ENCODE measurements around the gene SIRPA.

The SIRPA gene

GRCh38 chr20:1894951-1895673, at the start of gene SIRPA:
Gene SIRPA (plus strand): TSS chr20:1895407. CDS start chr20:1895448, 41 bp downstream.
- H3K27me3 Mint-ChIP-seq = peaks cover 58% of the 10 kb centered on the region
- peaks cover 9% of the 10 kb centered on the region for H3K4me1 Mint-ChIP-seq
- DNase-seq (no peak), ATAC-seq (peak; percentile 42)
- peak within 1 kb of the TSS; percentile 67 for H3K4me3 Mint-ChIP-seq
- H3K27ac Mint-ChIP-seq = no peak within 1 kb of the TSS
- no peaks in the 10 kb centered on the region for H3K9me3 Mint-ChIP-seq
- no peaks in the 10 kb centered on the region for H3K36me3 Mint-ChIP-seq (ENCODE audit: low read depth)

DNA sequence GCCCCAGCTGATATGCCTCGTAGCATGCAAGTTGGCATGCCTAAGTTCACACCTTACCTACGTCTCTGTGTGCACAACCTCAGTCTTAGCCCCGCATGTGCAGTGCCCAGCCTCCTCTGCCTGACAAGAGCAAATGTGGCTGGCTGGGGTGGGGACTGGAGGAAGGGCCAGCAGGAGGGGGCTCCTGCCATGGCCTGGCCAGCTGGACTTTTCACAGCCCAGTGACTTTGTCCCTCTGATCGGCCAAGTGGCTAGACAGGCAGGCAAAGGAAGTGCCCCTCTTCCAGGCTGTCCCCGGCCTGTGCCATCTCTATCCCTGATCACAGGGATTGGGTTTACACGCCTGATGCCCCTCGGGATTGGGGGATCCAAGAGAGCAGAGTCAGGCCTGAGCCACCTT, 49.5 kb upstream of the SIRPA start:
- no peak for DNase-seq
- no peaks in the 10 kb centered on the region for H3K36me3 Mint-ChIP-seq (ENCODE audit: low read depth)
- no peak overlapping the region for H3K27ac Mint-ChIP-seq
- H3K27me3 Mint-ChIP-seq = peaks cover 7% of the 10 kb centered on the region
- H3K4me3 Mint-ChIP-seq = no peak overlapping the region
- H3K4me1 Mint-ChIP-seq = peaks cover 31% of the 10 kb centered on the region
- peaks cover 5% of the 10 kb centered on the region for H3K9me3 Mint-ChIP-seq
- no peak for ATAC-seq

DNA sequence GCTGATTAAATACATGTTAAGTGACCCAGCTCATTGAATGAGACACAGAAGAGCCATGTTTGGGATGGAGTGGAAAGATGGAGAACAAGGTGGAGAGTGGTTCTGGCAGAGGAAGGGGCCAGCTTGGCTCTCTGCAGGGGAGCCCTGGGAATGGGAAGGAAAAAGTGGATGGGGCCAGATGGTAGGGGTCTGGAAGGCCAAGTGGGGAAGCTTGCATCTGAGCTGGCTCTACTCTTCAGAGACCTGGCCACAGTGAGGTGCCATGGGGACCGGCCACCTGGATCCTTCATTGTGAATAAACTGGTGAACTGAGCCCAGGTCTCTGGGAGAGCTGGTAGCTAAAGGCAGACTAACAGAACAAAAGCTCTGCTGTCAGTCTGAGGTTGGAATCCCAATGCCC, 48.9 kb upstream of the SIRPA start:
- no peaks in the 10 kb centered on the region for H3K36me3 Mint-ChIP-seq (ENCODE audit: low read depth)
- H3K4me3 Mint-ChIP-seq = no peak overlapping the region
- DNase-seq = no peak
- H3K27ac Mint-ChIP-seq = no peak overlapping the region
- peaks cover 7% of the 10 kb centered on the region for H3K27me3 Mint-ChIP-seq
- H3K9me3 Mint-ChIP-seq = peaks cover 5% of the 10 kb centered on the region
- ATAC-seq = no peak
- peaks cover 37% of the 10 kb centered on the region for H3K4me1 Mint-ChIP-seq

DNA sequence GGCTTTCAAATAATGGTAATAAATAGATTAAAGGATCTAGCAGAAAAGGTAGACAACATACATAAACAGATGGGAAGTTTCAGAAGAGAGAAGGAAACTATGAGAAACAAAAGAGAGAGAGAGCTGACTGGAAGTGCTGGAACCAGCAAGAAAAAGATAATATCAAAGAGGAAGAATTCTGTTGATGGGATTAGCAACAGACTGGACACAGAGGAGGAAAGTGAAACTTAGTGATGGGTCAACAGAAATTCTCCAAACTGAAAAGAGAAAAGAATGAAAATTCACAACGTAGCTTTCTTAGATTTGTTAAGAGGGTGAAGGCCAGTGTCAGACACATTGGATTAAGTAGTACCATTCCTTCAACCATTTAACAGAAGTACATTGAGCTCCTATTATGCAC, 48.3 kb upstream of the SIRPA start:
- H3K36me3 Mint-ChIP-seq (ENCODE audit: low read depth) = no peaks in the 10 kb centered on the region
- DNase-seq (no peak), ATAC-seq (no peak)
- H3K27ac Mint-ChIP-seq = no peak overlapping the region
- H3K4me1 Mint-ChIP-seq = peaks cover 37% of the 10 kb centered on the region
- H3K9me3 Mint-ChIP-seq = peaks cover 5% of the 10 kb centered on the region
- H3K4me3 Mint-ChIP-seq = no peak overlapping the region
- peaks cover 7% of the 10 kb centered on the region for H3K27me3 Mint-ChIP-seq

GRCh38 chr20:1847780-1848179, 47.4 kb upstream of the SIRPA start:
- DNase-seq (no peak), ATAC-seq (no peak)
- Mint-ChIP-seq H3K36me3 (ENCODE audit: low read depth) (no peaks in the 10 kb centered on the region), H3K4me1 (peaks cover 37% of the 10 kb centered on the region), H3K27ac (peak overlapping the region; percentile 4), H3K9me3 (peaks cover 5% of the 10 kb centered on the region), H3K4me3 (no peak overlapping the region), H3K27me3 (peaks cover 4% of the 10 kb centered on the region)

GRCh38 chr20:1848373-1848772, 46.8 kb upstream of the SIRPA start:
- Mint-ChIP-seq H3K27ac (no peak overlapping the region), H3K4me3 (no peak overlapping the region), H3K4me1 (peaks cover 37% of the 10 kb centered on the region), H3K27me3 (peaks cover 4% of the 10 kb centered on the region), H3K9me3 (peaks cover 5% of the 10 kb centered on the region), H3K36me3 (ENCODE audit: low read depth) (no peaks in the 10 kb centered on the region)
- no peak for ATAC-seq
- DNase-seq = no peak

DNA sequence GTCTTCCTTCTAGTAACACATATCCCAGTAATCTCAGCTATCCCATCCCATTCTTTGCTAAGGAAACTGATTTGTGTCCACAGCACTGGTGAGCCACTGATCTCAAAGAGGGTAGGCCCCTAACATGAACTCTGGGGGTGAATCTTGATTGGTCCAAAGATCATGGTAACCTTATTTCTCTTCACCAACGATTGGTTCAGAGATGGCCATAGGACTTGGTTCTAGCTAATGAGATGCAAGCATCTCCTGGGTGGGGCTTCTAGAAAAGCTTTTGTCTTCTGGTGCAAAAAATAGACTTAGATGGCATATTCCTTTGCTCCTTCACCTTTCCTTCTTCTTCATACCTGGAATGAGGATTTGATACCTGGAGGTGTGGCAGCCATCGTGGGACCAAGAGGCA, 43.8 kb upstream of the SIRPA start:
- ATAC-seq = no peak
- DNase-seq = no peak
- peaks cover 5% of the 10 kb centered on the region for H3K9me3 Mint-ChIP-seq
- H3K4me3 Mint-ChIP-seq = no peak overlapping the region
- H3K27me3 Mint-ChIP-seq = peaks cover 2% of the 10 kb centered on the region
- no peak overlapping the region for H3K27ac Mint-ChIP-seq
- peaks cover 22% of the 10 kb centered on the region for H3K4me1 Mint-ChIP-seq
- H3K36me3 Mint-ChIP-seq (ENCODE audit: low read depth) = no peaks in the 10 kb centered on the region

DNA sequence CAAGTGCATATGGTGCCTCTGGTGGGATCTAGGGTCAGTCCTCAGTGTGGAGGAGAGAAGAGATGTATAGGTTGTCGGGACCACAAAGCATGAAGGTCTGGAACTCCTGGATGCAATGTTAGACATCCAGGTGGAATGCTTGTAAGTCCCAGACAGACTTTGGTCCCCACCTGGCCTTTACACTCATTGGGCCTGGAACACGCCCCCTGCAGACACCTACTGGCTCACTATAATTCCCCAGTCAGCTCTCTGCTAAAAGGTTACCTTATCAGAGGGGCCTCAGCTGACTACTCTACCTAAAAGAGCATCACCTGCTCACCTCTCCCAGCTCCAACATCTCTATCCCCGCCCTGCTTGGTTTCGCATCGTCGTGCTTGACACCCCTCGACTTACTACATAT, 41.7 kb upstream of the SIRPA start:
- DNase-seq (no peak), ATAC-seq (no peak)
- Mint-ChIP-seq H3K4me1 (peaks cover 16% of the 10 kb centered on the region), H3K27ac (no peak overlapping the region), H3K27me3 (no peaks in the 10 kb centered on the region), H3K4me3 (no peak overlapping the region), H3K36me3 (ENCODE audit: low read depth) (no peaks in the 10 kb centered on the region), H3K9me3 (no peaks in the 10 kb centered on the region)

- no peaks in the 10 kb centered on the region for H3K9me3 Mint-ChIP-seq
- H3K4me1 Mint-ChIP-seq = peaks cover 13% of the 10 kb centered on the region
- ATAC-seq (no peak), DNase-seq (no peak)
- no peak overlapping the region for H3K4me3 Mint-ChIP-seq
- no peaks in the 10 kb centered on the region for H3K36me3 Mint-ChIP-seq (ENCODE audit: low read depth)
- H3K27me3 Mint-ChIP-seq = no peaks in the 10 kb centered on the region
- H3K27ac Mint-ChIP-seq = no peak overlapping the region
Measured at GRCh38 chr20:1854246-1854645, 41.0 kb upstream of the SIRPA start.

DNA sequence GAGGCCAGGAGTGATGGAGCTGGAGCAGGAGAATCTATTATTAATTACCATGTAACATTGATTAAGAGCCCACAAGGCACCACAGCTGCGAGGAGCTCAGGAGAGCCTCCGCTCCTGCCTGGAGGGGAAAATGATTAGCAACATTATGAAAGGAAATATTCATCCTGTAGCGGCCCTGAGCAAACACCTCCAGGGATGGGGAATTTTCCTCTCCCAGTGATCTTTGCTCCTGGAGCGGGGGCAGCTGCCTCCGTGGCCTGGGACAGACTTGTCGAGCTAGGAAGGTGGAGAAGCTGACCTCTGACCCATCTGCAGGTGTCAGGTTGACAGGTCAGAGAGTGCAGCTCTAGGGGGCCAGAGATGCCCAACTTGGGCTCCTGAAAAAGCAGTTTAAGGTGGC, 40.1 kb upstream of the SIRPA start:
- peaks cover 11% of the 10 kb centered on the region for H3K4me1 Mint-ChIP-seq
- DNase-seq (no peak), ATAC-seq (no peak)
- H3K27ac Mint-ChIP-seq = no peak overlapping the region
- peaks cover 1% of the 10 kb centered on the region for H3K27me3 Mint-ChIP-seq
- H3K4me3 Mint-ChIP-seq = no peak overlapping the region
- no peaks in the 10 kb centered on the region for H3K9me3 Mint-ChIP-seq
- H3K36me3 Mint-ChIP-seq (ENCODE audit: low read depth) = no peaks in the 10 kb centered on the region

- no peak overlapping the region for H3K4me3 Mint-ChIP-seq
- peaks cover 1% of the 10 kb centered on the region for H3K27me3 Mint-ChIP-seq
- no peaks in the 10 kb centered on the region for H3K36me3 Mint-ChIP-seq (ENCODE audit: low read depth)
- ATAC-seq = no peak
- peaks cover 6% of the 10 kb centered on the region for H3K4me1 Mint-ChIP-seq
- DNase-seq = no peak
- no peaks in the 10 kb centered on the region for H3K9me3 Mint-ChIP-seq
- no peak overlapping the region for H3K27ac Mint-ChIP-seq
Measured at GRCh38 chr20:1855690-1856089, 39.5 kb upstream of the SIRPA start.

DNA sequence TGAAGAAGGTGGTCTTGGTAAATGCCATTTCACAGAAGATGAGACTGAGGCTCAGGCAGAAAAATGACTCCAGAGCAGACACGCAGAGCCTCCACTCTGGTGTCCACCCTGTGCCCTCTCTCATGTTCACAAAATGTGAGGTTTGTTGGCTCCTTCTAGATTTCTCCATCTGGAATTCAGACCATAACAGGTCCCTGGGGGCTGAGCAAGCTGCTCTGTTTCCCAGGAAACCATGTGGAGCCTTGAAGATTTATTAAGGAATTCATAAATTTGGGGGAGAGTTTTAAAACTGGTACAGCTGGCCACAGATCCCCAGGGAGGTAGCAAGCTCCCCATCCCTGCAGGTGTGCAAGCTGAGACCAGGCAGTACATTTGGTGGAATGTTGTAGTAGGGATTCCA, 38.8 kb upstream of the SIRPA start:
- Mint-ChIP-seq H3K4me3 (no peak overlapping the region), H3K27ac (no peak overlapping the region), H3K27me3 (peaks cover 1% of the 10 kb centered on the region), H3K9me3 (no peaks in the 10 kb centered on the region), H3K4me1 (no peaks in the 10 kb centered on the region), H3K36me3 (ENCODE audit: low read depth) (no peaks in the 10 kb centered on the region)
- DNase-seq (no peak), ATAC-seq (no peak)

DNA sequence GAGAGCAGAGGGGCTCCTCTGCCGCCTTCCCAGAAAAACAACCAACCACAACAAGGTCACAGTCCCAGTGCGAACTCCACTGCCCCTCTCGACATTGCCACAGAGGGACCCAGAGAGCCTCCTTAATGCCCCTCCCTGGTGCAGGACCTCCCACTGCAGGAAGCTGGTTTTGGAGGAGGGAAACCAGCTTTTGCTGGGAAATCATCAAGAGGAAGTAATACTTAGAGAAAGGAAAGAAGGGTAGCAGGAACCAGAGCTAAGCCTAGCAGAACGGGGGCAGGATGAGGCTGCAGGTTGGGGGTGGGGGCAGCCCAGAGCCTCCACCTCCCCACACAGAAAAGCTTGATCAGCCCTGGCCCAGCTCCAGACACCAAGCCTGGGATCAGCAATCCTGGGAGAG, 37.7 kb upstream of the SIRPA start:
- Mint-ChIP-seq H3K4me1 (no peaks in the 10 kb centered on the region), H3K9me3 (no peaks in the 10 kb centered on the region)

DNA sequence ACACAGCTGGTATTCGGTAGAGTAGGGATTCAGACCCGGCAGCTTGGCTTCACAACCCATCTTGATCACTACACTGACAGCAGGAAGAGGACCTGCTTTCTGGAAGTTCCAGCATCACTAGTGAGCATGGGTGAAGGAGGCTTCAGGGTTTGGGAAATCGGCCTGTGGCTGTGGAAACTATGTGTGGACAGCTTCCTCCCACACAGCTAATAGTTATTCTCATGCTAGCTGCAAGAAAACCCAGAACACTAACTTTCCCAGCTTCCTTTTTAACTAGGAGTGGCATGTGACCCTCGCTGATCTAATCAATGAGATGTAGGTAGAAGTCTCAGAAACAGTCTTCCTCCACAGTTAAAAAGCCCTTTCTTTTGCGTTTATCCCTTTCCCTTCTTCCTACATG, 36.3 kb upstream of the SIRPA start:
- ATAC-seq (no peak), DNase-seq (no peak)
- peaks cover 10% of the 10 kb centered on the region for H3K27me3 Mint-ChIP-seq
- no peak overlapping the region for H3K27ac Mint-ChIP-seq
- no peaks in the 10 kb centered on the region for H3K9me3 Mint-ChIP-seq
- no peaks in the 10 kb centered on the region for H3K4me1 Mint-ChIP-seq
- no peaks in the 10 kb centered on the region for H3K36me3 Mint-ChIP-seq (ENCODE audit: low read depth)
- H3K4me3 Mint-ChIP-seq = no peak overlapping the region

More for the DNA sequence above, 37.7 kb upstream of the SIRPA start:
- ATAC-seq (no peak), DNase-seq (no peak)
- H3K27me3 Mint-ChIP-seq = peaks cover 4% of the 10 kb centered on the region
- H3K27ac Mint-ChIP-seq = no peak overlapping the region
- no peaks in the 10 kb centered on the region for H3K36me3 Mint-ChIP-seq (ENCODE audit: low read depth)
- H3K4me3 Mint-ChIP-seq = no peak overlapping the region

GRCh38 chr20:1860446-1860845, 34.8 kb upstream of the SIRPA start:
- ATAC-seq (no peak), DNase-seq (no peak)
- Mint-ChIP-seq H3K27me3 (peaks cover 10% of the 10 kb centered on the region), H3K36me3 (ENCODE audit: low read depth) (no peaks in the 10 kb centered on the region), H3K4me3 (no peak overlapping the region), H3K27ac (no peak overlapping the region), H3K4me1 (no peaks in the 10 kb centered on the region), H3K9me3 (no peaks in the 10 kb centered on the region)

All from activated naive CD8-positive, alpha-beta T cell treated with anti-CD3 and anti-CD28 coated beads, Interleukin-2, amount 50 U/mL, for 24 hours (primary cell).